Mononuclear cell (primary cell): ENCODE results near the gene ITPRIPL2. TPM values are rescaled to one million over a fixed set of nuclear protein-coding genes. Genes with fewer than 3 reads are reported as not detected.

ENCODE experiments used
- H3K27me3 ChIP-seq: 2 replicates; pipeline ENCODE4 v1.6.0; 2011; ENCODE audit warnings: low read length, control low read depth; ENCODE audit not compliant: insufficient read depth
- H3K4me1 ChIP-seq: 2 replicates; pipeline ENCODE4 v1.5.1; 2011; ENCODE audit warnings: mild to moderate bottlenecking, low read length, control low read depth; ENCODE audit not compliant: insufficient read depth
- H3K4me3 ChIP-seq: 2 replicates; pipeline ENCODE4 v1.5.1; 2011; ENCODE audit warnings: mild to moderate bottlenecking, low read length, moderate library complexity
- H3K9me3 ChIP-seq: 2 replicates; pipeline ENCODE4 v1.5.1; 2011; ENCODE audit warnings: low read depth, mild to moderate bottlenecking, control low read depth, low read length
- total RNA-seq: library from RNA; depleted of rRNA; stranded (reverse); fragments of >200 nt; gene quantifications from one replicate; pipeline ENCODE4 v1.2.3, GENCODE V29; 2012

The ITPRIPL2 gene
- total RNA-seq, 1 donor: 2.5 TPM

GRCh38 chr16:19086322-19087199 is 27.2 kb upstream of the ITPRIPL2 start:
- no peak overlapping the region for H3K4me3 ChIP-seq
- no peaks in the 10 kb centered on the region for H3K9me3 ChIP-seq
- peaks cover 12% of the 10 kb centered on the region for H3K4me1 ChIP-seq

GRCh38 chr16:19088341-19088916 is 25.3 kb upstream of the ITPRIPL2 start:
- Histone ChIP-seq H3K27me3 (peaks cover 14% of the 10 kb centered on the region), H3K9me3 (no peaks in the 10 kb centered on the region), H3K4me1 (peaks cover 12% of the 10 kb centered on the region), H3K4me3 (no peak overlapping the region)

More at GRCh38 chr16:19086322-19087199, 27.2 kb upstream of the ITPRIPL2 start:
- H3K27me3 ChIP-seq: peaks cover 14% of the 10 kb centered on the region

DNA sequence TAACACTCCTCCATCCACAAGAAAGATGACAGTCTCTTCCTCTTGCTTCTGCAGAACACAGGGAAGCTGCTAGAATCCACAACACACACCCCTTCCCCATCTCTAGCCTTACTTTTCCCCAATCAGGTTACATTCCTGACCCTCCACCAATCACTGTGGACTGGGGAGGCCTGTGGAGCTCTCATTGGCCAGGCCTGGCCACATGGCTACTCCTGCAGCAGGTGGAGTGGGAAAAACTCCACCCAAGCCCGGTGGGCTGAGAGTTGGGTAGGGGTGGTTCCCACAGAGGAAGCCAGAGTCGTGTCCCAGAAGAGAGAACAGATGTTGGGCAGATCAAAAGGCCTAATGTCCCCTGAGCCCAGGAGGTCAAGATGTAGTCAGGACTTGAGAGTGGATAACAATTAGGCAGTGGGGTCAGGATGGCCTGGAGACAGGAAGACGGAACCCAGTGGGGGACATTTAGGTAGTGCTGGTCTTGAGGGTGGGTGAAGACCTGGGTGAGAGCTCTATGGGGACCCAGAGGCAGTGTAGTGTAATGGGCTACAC is 24.3 kb upstream of the ITPRIPL2 start:
- Histone ChIP-seq H3K4me3 (no peak overlapping the region), H3K9me3 (no peaks in the 10 kb centered on the region), H3K4me1 (peaks cover 12% of the 10 kb centered on the region)

DNA sequence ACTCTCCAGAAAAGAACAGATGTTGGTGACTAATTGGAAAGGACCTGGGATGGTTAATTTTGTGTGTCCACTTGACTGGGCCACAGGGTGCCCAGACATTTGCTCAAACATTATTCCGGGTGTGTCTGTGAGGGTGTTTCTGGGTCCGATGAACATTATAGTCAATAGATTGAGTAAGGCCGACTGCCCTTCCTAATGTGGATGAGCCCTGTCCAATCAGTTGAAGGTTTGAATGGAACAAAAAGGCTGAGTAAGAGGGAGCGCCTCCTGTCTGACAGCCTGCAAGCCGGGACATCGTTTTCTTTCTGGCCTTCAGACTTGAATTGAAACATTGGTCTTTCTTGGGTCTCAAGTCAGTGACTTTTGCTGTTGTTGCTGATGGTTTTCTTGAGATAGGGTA is 22.8 kb upstream of the ITPRIPL2 start:
- no peaks in the 10 kb centered on the region for H3K9me3 ChIP-seq
- peaks cover 4% of the 10 kb centered on the region for H3K27me3 ChIP-seq
- peaks cover 11% of the 10 kb centered on the region for H3K4me1 ChIP-seq
- H3K4me3 ChIP-seq: no peak overlapping the region

More for the DNA sequence above, 24.3 kb upstream of the ITPRIPL2 start:
- H3K27me3 ChIP-seq: peaks cover 14% of the 10 kb centered on the region

GRCh38 chr16:19092653-19093410 is 20.9 kb upstream of the ITPRIPL2 start:
- no peaks in the 10 kb centered on the region for H3K27me3 ChIP-seq
- no peaks in the 10 kb centered on the region for H3K4me1 ChIP-seq
- no peaks in the 10 kb centered on the region for H3K9me3 ChIP-seq
- H3K4me3 ChIP-seq: no peak overlapping the region

GRCh38 chr16:19093631-19094541 is 19.9 kb upstream of the ITPRIPL2 start:
- Histone ChIP-seq H3K9me3 (no peaks in the 10 kb centered on the region), H3K4me1 (no peaks in the 10 kb centered on the region), H3K4me3 (no peak overlapping the region), H3K27me3 (no peaks in the 10 kb centered on the region)

DNA sequence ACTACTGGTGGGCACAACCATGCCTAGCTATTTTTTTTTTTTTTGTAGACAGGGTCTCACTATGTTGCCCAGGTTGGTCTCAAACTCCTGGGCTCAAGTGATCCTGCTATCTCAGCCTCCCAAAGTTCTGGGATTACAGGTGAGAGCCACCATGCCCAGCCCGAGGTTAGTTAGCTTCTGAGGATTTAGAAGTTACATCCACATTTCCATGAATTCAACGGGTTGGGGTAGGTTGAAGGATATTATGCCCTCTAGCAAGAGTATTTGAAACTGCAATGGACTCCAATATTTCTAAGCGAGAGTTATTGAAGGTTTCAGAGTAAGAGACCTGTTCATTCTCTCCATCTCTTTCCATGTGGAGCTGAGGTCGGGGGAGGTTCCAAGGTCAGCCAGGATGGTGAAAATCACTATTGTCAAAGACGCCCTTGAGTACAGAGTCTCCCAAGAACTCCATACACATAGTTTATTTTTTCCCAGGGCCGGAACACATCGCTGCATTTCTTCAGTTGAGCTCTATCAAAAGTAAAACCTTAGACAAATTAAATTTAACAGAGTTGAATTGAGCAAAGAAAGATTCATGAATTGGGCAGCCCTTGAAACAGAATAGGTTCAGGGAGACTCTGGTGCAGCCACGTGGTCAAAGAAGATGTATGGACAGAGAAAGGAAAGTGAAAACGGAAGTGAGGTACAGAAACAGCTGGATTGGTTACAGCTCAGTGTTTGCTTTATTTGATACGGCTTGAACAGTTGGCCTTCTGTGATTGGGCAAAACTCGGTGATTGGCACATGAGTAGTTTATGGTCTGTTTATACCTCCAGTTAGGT is 19.0 kb upstream of the ITPRIPL2 start:
- no peak overlapping the region for H3K4me3 ChIP-seq
- H3K9me3 ChIP-seq: no peaks in the 10 kb centered on the region
- H3K4me1 ChIP-seq: no peaks in the 10 kb centered on the region
- no peaks in the 10 kb centered on the region for H3K27me3 ChIP-seq

DNA sequence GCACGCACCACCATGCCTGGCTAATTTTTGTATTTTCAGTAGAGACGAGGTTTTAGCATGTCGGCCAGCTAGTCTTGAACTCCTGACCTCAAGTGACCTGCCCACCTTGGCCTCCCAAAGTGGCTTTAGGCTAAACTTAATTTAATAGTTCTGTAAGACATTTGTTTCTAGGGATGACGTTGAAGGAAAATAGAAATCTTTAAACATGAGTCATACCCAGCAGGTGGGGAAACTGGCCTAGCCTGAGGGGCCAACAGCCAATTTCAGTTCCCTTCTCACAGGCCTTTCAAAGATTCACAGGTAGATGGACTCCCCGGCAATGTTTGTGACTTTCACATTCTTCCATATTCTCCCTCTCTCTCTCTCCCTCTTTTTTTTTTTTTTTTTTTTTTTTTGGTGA is 18.1 kb upstream of the ITPRIPL2 start:
- Histone ChIP-seq H3K27me3 (no peaks in the 10 kb centered on the region), H3K4me3 (no peak overlapping the region), H3K4me1 (no peaks in the 10 kb centered on the region), H3K9me3 (no peaks in the 10 kb centered on the region)

DNA sequence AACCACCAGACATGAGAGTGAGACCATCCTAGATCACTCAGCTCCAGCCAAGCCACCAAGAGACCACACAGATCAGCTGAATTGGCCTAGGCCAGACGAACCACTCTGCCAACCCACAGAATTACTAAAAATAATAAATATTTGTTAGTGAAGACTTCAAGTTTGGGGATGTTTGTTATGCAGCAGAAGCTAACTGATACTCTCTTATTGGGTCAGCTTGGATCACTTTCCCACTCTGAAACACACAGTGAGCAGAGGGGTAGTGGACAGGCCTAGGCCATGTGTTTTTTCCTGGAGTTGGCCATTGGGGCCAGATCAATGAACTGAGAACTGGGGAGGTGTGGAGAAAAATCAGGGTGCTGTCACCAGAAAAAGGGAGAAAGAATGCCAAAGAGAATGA is 15.6 kb upstream of the ITPRIPL2 start:
- H3K4me3 ChIP-seq: no peak overlapping the region
- no peaks in the 10 kb centered on the region for H3K9me3 ChIP-seq
- H3K27me3 ChIP-seq: no peaks in the 10 kb centered on the region
- no peaks in the 10 kb centered on the region for H3K4me1 ChIP-seq

DNA sequence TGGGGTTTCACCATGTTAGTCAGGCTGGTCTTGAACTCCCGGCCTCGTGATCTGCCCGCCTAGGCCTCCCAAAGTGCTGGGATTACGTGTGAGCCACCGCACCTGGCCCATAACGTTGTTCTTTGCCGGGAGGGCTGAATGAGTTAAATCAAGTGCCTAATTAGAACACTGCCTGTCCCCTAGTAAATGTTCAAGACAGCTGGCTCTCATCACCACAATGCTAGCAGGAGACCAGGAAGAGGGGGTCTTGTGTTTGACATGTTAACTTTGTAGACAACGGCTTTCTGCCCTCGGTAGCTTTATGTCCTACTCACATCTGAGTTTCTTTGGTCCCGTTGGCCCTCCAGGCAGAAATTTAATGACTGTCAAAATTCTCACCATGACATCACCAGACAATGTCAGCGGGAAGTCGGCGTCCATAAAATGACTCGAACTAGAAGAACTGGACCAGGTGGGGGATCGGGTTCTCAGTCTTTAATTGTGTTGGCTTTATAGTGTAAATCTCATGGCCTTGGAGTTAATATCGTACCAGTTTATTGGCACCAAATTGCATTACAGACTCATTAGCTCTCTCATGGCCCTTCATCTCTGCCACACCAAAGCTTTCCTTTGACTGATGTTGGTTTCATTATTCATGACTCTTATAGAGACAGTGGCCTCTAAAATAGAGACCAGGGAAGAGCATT is 11.4 kb upstream of the ITPRIPL2 start:
- Histone ChIP-seq H3K9me3 (no peaks in the 10 kb centered on the region), H3K4me1 (peaks cover 18% of the 10 kb centered on the region), H3K4me3 (no peak overlapping the region), H3K27me3 (no peaks in the 10 kb centered on the region)

DNA sequence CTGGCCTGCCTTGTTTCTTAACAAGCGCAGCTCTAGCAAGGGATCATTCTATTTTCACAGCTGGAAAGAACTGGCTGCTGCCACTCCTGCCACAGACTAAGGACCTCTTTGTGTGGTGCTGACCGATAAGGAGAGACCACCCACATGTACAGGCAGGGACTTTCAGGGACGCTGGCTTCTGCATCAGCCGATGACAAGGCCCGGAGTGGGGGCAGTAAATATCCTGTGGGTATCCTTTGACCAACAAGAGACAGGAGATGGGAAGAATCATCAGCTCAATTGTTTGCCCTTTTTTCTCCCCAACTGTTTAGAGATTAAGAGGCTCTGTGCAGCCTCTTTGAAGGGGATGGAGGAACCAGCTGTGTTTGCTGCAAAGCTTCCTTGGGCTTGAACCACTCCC is 9.2 kb upstream of the ITPRIPL2 start:
- no peaks in the 10 kb centered on the region for H3K9me3 ChIP-seq
- peaks cover 27% of the 10 kb centered on the region for H3K4me1 ChIP-seq
- no peak overlapping the region for H3K4me3 ChIP-seq
- H3K27me3 ChIP-seq: no peaks in the 10 kb centered on the region

GRCh38 chr16:19105131-19105530 is 8.6 kb upstream of the ITPRIPL2 start:
- Histone ChIP-seq H3K4me3 (no peak overlapping the region), H3K27me3 (no peaks in the 10 kb centered on the region), H3K4me1 (peaks cover 27% of the 10 kb centered on the region), H3K9me3 (no peaks in the 10 kb centered on the region)

GRCh38 chr16:19105891-19106624 is 7.7 kb upstream of the ITPRIPL2 start:
- H3K4me1 ChIP-seq: peaks cover 27% of the 10 kb centered on the region
- no peaks in the 10 kb centered on the region for H3K27me3 ChIP-seq
- H3K4me3 ChIP-seq: no peak overlapping the region
- no peaks in the 10 kb centered on the region for H3K9me3 ChIP-seq
